Measurements from ENCODE around the gene SLC26A6. TPM values are rescaled to one million over a fixed set of nuclear protein-coding genes. Genes with fewer than 3 reads are reported as not detected.
A peak's percentile ranks its signal among the peaks of the same experiment; 100 is the strongest.

SLC26A6 gene
- polyA plus RNA-seq, 1 donor from 2014 or later, result 1.4 TPM

GRCh38 chr3:48607519-48607918 lies 27.7 kb downstream of the SLC26A6 start:
- Mint-ChIP-seq H3K9me3 (no peaks in the 10 kb centered on the region), H3K4me3 (no peak overlapping the region), H3K4me1 (peaks cover 11 to 13% (median 13%) of the 10 kb centered on the region in 3 donors), H3K27me3 (no peaks in the 10 kb centered on the region), H3K27ac (no peak overlapping the region), H3K36me3 (peaks cover 4% of the 10 kb centered on the region)

- H3K9me3 Mint-ChIP-seq, result no peaks in the 10 kb centered on the region
Observed at GRCh38 chr3:48601622-48601994, 33.7 kb downstream of the SLC26A6 start.

GRCh38 chr3:48600711-48601621 lies 34.3 kb downstream of the SLC26A6 start:
- H3K27ac Mint-ChIP-seq, result peak overlapping the region in 1 of 3 donors; percentile 23
- no peaks in the 10 kb centered on the region for H3K9me3 Mint-ChIP-seq
- H3K36me3 Mint-ChIP-seq, result peaks cover 6% of the 10 kb centered on the region

More at GRCh38 chr3:48601622-48601994, 33.7 kb downstream of the SLC26A6 start:
- H3K27ac Mint-ChIP-seq, result no peak overlapping the region
- peaks cover 0 to 5% (median 0%) of the 10 kb centered on the region in 3 donors for H3K4me1 Mint-ChIP-seq
- no peaks in the 10 kb centered on the region for H3K27me3 Mint-ChIP-seq
- no peak overlapping the region for H3K4me3 Mint-ChIP-seq
- peaks cover 6% of the 10 kb centered on the region for H3K36me3 Mint-ChIP-seq

GRCh38 chr3:48599509-48600285 lies 35.6 kb downstream of the SLC26A6 start:
- peaks cover 10% of the 10 kb centered on the region for H3K27me3 Mint-ChIP-seq
- H3K9me3 Mint-ChIP-seq, result no peaks in the 10 kb centered on the region
- peaks cover 6% of the 10 kb centered on the region for H3K36me3 Mint-ChIP-seq
- H3K27ac Mint-ChIP-seq, result peak overlapping the region in 1 of 3 donors; percentile 67
- H3K4me1 Mint-ChIP-seq, result peaks cover 0 to 5% (median 0%) of the 10 kb centered on the region in 3 donors
- no peak overlapping the region for H3K4me3 Mint-ChIP-seq

More at GRCh38 chr3:48600711-48601621, 34.3 kb downstream of the SLC26A6 start:
- H3K4me3 Mint-ChIP-seq, result no peak overlapping the region
- peaks cover 4% of the 10 kb centered on the region for H3K27me3 Mint-ChIP-seq
- H3K4me1 Mint-ChIP-seq, result peaks cover 0 to 5% (median 0%) of the 10 kb centered on the region in 3 donors

- H3K4me3 Mint-ChIP-seq, result peak overlapping the region in 1 of 4 donors; percentile 28
- H3K4me1 Mint-ChIP-seq, result peaks cover 0 to 5% (median 3%) of the 10 kb centered on the region in 3 donors
- no peaks in the 10 kb centered on the region for H3K9me3 Mint-ChIP-seq
- H3K36me3 Mint-ChIP-seq, result peaks cover 6% of the 10 kb centered on the region
- H3K27me3 Mint-ChIP-seq, result peaks cover 14% of the 10 kb centered on the region
- H3K27ac Mint-ChIP-seq, result peak overlapping the region in 1 of 3 donors; percentile 67
Observed at GRCh38 chr3:48599077-48599501, 36.2 kb downstream of the SLC26A6 start.

- Mint-ChIP-seq H3K27me3 (peaks cover 14% of the 10 kb centered on the region), H3K9me3 (no peaks in the 10 kb centered on the region), H3K4me3 (no peak overlapping the region), H3K4me1 (peaks cover 0 to 5% (median 3%) of the 10 kb centered on the region in 3 donors), H3K36me3 (peaks cover 6% of the 10 kb centered on the region), H3K27ac (no peak overlapping the region)
Observed at GRCh38 chr3:48598323-48599076, 36.8 kb downstream of the SLC26A6 start.

GRCh38 chr3:48597408-48597800 lies 37.9 kb downstream of the SLC26A6 start:
- Mint-ChIP-seq H3K27me3 (peaks cover 17% of the 10 kb centered on the region), H3K4me3 (no peak overlapping the region), H3K27ac (peak overlapping the region in 1 of 3 donors; percentile 29), H3K9me3 (no peaks in the 10 kb centered on the region), H3K36me3 (peaks cover 4% of the 10 kb centered on the region), H3K4me1 (peaks cover 0 to 3% (median 0%) of the 10 kb centered on the region in 3 donors)

- H3K27me3 Mint-ChIP-seq, result peaks cover 19% of the 10 kb centered on the region
- no peak overlapping the region for H3K27ac Mint-ChIP-seq
- no peaks in the 10 kb centered on the region for H3K9me3 Mint-ChIP-seq
- H3K4me1 Mint-ChIP-seq, result peaks cover 0 to 3% (median 0%) of the 10 kb centered on the region in 3 donors
- peaks cover 4% of the 10 kb centered on the region for H3K36me3 Mint-ChIP-seq
- peak overlapping the region in 1 of 4 donors; percentile 9 for H3K4me3 Mint-ChIP-seq
Observed at GRCh38 chr3:48596676-48597407, 38.4 kb downstream of the SLC26A6 start.

GRCh38 chr3:48596157-48596556 lies 39.1 kb downstream of the SLC26A6 start:
- no peak overlapping the region for H3K27ac Mint-ChIP-seq

GRCh38 chr3:48595526-48596121 lies 39.6 kb downstream of the SLC26A6 start:
- peak overlapping the region in 2 of 4 donors; percentile 34 to 75 for H3K4me3 Mint-ChIP-seq
- no peaks in the 10 kb centered on the region for H3K9me3 Mint-ChIP-seq
- H3K27ac Mint-ChIP-seq, result peak overlapping the region in 1 of 3 donors; percentile 27
- H3K27me3 Mint-ChIP-seq, result peaks cover 26% of the 10 kb centered on the region
- H3K36me3 Mint-ChIP-seq, result peaks cover 4% of the 10 kb centered on the region
- peaks cover 0 to 3% (median 0%) of the 10 kb centered on the region in 3 donors for H3K4me1 Mint-ChIP-seq

More at GRCh38 chr3:48596157-48596556, 39.1 kb downstream of the SLC26A6 start:
- peaks cover 22% of the 10 kb centered on the region for H3K27me3 Mint-ChIP-seq
- H3K4me1 Mint-ChIP-seq, result peaks cover 0 to 3% (median 0%) of the 10 kb centered on the region in 3 donors
- no peaks in the 10 kb centered on the region for H3K9me3 Mint-ChIP-seq
- H3K36me3 Mint-ChIP-seq, result peaks cover 4% of the 10 kb centered on the region
- peak overlapping the region in 2 of 4 donors; percentile 9 to 75 for H3K4me3 Mint-ChIP-seq

GRCh38 chr3:48595075-48595525 lies 40.2 kb downstream of the SLC26A6 start, which contains the start of gene COL7A1:
Gene COL7A1 (minus strand): TSS chr3:48595329. CDS start chr3:48595159, 170 bp downstream.
- H3K4me1 Mint-ChIP-seq, result peaks cover 0 to 3% (median 0%) of the 10 kb centered on the region in 3 donors
- H3K27ac Mint-ChIP-seq, result peak within 1 kb of the TSS in 1 of 3 donors; percentile 77
- peak within 1 kb of the TSS in 3 of 4 donors; percentile 41 to 87 (median 84) for H3K4me3 Mint-ChIP-seq
- H3K9me3 Mint-ChIP-seq, result no peaks in the 10 kb centered on the region
- peaks cover 26% of the 10 kb centered on the region for H3K27me3 Mint-ChIP-seq
- peaks cover 4% of the 10 kb centered on the region for H3K36me3 Mint-ChIP-seq

- Mint-ChIP-seq H3K9me3 (no peaks in the 10 kb centered on the region), H3K4me1 (peaks cover 0 to 3% (median 0%) of the 10 kb centered on the region in 3 donors), H3K36me3 (peaks cover 4% of the 10 kb centered on the region), H3K27me3 (peaks cover 27% of the 10 kb centered on the region), H3K27ac (peak overlapping the region in 1 of 3 donors; percentile 77), H3K4me3 (peak overlapping the region in 3 of 4 donors; percentile 41 to 87 (median 84))
Observed at GRCh38 chr3:48594417-48595049, 40.7 kb downstream of the SLC26A6 start.

GRCh38 chr3:48593337-48593736 lies 41.9 kb downstream of the SLC26A6 start:
- Mint-ChIP-seq H3K27me3 (peaks cover 35% of the 10 kb centered on the region), H3K4me3 (no peak overlapping the region), H3K27ac (no peak overlapping the region), H3K4me1 (peaks cover 0 to 3% (median 0%) of the 10 kb centered on the region in 3 donors), H3K36me3 (peaks cover 4% of the 10 kb centered on the region), H3K9me3 (peaks cover 0 to 1% (median 0%) of the 10 kb centered on the region in 3 donors)

Data from IgD-negative memory B cell (primary cell).